Measurements from ENCODE around the gene PCDH15.

The PCDH15 gene

GRCh38 chr10:53846809-53847208 lies 954.2 kb downstream of the PCDH15 start:
- Histone ChIP-seq H3K27me3 (ENCODE audit: insufficient read depth, low read length, poor library complexity, severe bottlenecking) (no peaks in the 10 kb centered on the region), H3K9me2 (replicated peaks; ENCODE audit: low read depth, low read length) (no peaks in the 10 kb centered on the region), H4K20me1 (ENCODE audit: insufficient read depth, low read length, poor library complexity, severe bottlenecking) (no peaks in the 10 kb centered on the region), H3F3A (ENCODE audit: low read depth) (no peaks in the 10 kb centered on the region), H3K4me1 (ENCODE audit: insufficient read depth, low read length, poor library complexity, severe bottlenecking) (no peaks in the 10 kb centered on the region), H3K9me3 (ENCODE audit: insufficient read depth, low read depth, low read length) (no peaks in the 10 kb centered on the region), H3K9ac (ENCODE audit: low read depth, low read length, poor library complexity, severe bottlenecking) (no peak overlapping the region), H3K36me3 (ENCODE audit: insufficient read depth, low read length) (no peaks in the 10 kb centered on the region), H3K4me2 (ENCODE audit: low read depth, low read length, poor library complexity, severe bottlenecking) (no peak overlapping the region), H3K4me3 (ENCODE audit: low read length, poor library complexity, severe bottlenecking) (no peak overlapping the region), H3K79me2 (ENCODE audit: insufficient read depth, low read length) (no peaks in the 10 kb centered on the region), H2AFZ (ENCODE audit: low read length) (no peak overlapping the region)
- peak; percentile 35 for TF ChIP-seq CTCF (conservative IDR thresholded peaks at IDR 0.05; ENCODE audit: low read length)
- TF ChIP-seq EZH2phosphoT487 (IDR thresholded peaks at IDR 0.05; ENCODE audit: borderline replicate concordance), result no peak

DNA sequence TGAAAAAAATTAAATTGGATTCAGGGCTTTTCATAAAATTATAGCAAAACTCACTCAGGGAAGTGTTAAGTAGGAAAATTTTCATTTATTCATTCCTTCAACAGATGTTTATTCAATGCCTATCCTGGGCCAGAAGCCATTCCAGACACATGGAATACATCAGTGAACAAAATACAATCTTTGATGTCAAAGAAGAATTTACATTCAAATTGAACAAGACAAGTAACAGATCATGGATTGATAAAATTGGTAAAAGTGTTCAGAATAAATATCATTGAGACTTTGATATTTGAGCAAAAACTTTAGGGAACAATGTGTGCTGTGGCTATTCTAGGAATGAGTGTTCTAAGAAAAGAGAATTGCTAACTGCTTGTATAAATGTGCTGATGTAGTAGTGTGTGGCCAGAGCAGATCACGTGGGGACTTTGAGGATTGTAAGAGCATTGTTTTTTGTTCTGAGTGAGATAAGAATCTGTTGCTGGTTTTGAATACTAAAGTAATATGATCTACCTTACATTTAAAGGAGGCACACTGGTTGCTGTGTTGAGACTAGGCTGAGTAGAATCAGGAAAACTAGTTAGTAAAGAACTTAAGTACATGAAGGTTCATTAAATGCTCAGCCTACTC lies 957.2 kb downstream of the PCDH15 start:
- no peaks in the 10 kb centered on the region for H3K9me3 ChIP-seq (ENCODE audit: insufficient read depth, low read depth, low read length)
- H3K9ac ChIP-seq (ENCODE audit: low read depth, low read length, poor library complexity, severe bottlenecking), result no peak overlapping the region
- H3K79me2 ChIP-seq (ENCODE audit: insufficient read depth, low read length), result no peaks in the 10 kb centered on the region
- no peak overlapping the region for H3K4me2 ChIP-seq (ENCODE audit: low read depth, low read length, poor library complexity, severe bottlenecking)
- no peak for TF ChIP-seq CTCF (conservative IDR thresholded peaks at IDR 0.05; ENCODE audit: low read length)
- no peak for TF ChIP-seq EZH2phosphoT487 (IDR thresholded peaks at IDR 0.05; ENCODE audit: borderline replicate concordance)
- H4K20me1 ChIP-seq (ENCODE audit: insufficient read depth, low read length, poor library complexity, severe bottlenecking), result no peaks in the 10 kb centered on the region
- no peaks in the 10 kb centered on the region for H3K4me1 ChIP-seq (ENCODE audit: insufficient read depth, low read length, poor library complexity, severe bottlenecking)
- H3F3A ChIP-seq (ENCODE audit: low read depth), result no peaks in the 10 kb centered on the region
- no peak overlapping the region for H3K4me3 ChIP-seq (ENCODE audit: low read length, poor library complexity, severe bottlenecking)
- no peaks in the 10 kb centered on the region for H3K9me2 ChIP-seq (replicated peaks; ENCODE audit: low read depth, low read length)
- no peak overlapping the region for H2AFZ ChIP-seq (ENCODE audit: low read length)
- H3K36me3 ChIP-seq (ENCODE audit: insufficient read depth, low read length), result no peaks in the 10 kb centered on the region
- H3K27me3 ChIP-seq (ENCODE audit: insufficient read depth, low read length, poor library complexity, severe bottlenecking), result no peaks in the 10 kb centered on the region

DNA sequence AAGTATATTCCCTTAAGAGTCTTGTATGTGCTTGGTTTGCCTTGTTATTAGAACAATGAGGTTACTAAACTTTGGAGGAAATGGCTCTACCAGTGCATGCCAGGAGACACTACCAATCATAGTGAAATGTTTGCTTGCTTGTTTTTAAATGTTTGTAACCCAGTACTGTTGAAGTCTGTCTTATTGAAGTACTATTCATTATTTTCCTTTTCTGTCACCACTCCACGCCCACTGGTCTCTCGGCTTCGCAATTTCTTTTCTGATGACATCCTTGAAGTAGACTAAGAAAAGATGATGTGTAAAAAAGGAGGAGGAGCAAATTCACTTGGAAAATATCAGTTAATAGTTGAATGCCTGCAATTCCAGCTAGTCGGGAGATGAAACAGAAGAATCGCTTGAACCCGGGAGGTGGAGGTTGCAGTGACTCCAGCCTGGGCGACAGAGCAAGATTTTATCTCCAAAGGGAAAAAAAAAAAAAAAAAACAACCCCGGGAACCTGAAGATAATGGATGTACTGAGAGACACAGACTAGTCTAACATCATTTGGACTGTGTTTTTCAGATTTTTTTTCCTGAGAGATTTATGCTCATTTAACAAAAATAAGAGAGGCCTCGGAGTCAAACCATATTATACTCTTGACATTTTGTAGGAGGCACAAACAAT lies 959.4 kb downstream of the PCDH15 start:
- Histone ChIP-seq H2AFZ (ENCODE audit: low read length) (no peak overlapping the region), H3K4me1 (ENCODE audit: insufficient read depth, low read length, poor library complexity, severe bottlenecking) (no peaks in the 10 kb centered on the region)

More for the DNA sequence above, 959.4 kb downstream of the PCDH15 start:
- Histone ChIP-seq H3F3A (ENCODE audit: low read depth) (no peaks in the 10 kb centered on the region), H3K9me3 (ENCODE audit: insufficient read depth, low read depth, low read length) (no peaks in the 10 kb centered on the region), H3K4me2 (ENCODE audit: low read depth, low read length, poor library complexity, severe bottlenecking) (no peak overlapping the region), H3K36me3 (ENCODE audit: insufficient read depth, low read length) (no peaks in the 10 kb centered on the region), H3K27me3 (ENCODE audit: insufficient read depth, low read length, poor library complexity, severe bottlenecking) (no peaks in the 10 kb centered on the region), H3K9me2 (replicated peaks; ENCODE audit: low read depth, low read length) (no peaks in the 10 kb centered on the region), H3K79me2 (ENCODE audit: insufficient read depth, low read length) (no peaks in the 10 kb centered on the region), H4K20me1 (ENCODE audit: insufficient read depth, low read length, poor library complexity, severe bottlenecking) (no peaks in the 10 kb centered on the region), H3K9ac (ENCODE audit: low read depth, low read length, poor library complexity, severe bottlenecking) (no peak overlapping the region), H3K4me3 (ENCODE audit: low read length, poor library complexity, severe bottlenecking) (no peak overlapping the region)
- no peak for TF ChIP-seq EZH2phosphoT487 (IDR thresholded peaks at IDR 0.05; ENCODE audit: borderline replicate concordance)
- TF ChIP-seq CTCF (conservative IDR thresholded peaks at IDR 0.05; ENCODE audit: low read length), result no peak

All from Loucy (cell line).